Esophagus squamous epithelium (tissue), 4 donors: ENCODE data around the gene DGKD.

Experiments used
- CTCF ChIP-seq, 6 experiments: fragments of 450-650 bp in 4 of 6; fragments of 200-600 bp in 2 of 6; sonication (generic) in 2 of 6; IDR thresholded peaks; one replicate each; pipeline ENCODE4 v1.5.1; 2016 to 2019; ENCODE audit warnings: antibody characterized with exemption in 6 of 6, mild to moderate bottlenecking in 4 of 6, moderate library complexity in 4 of 6
- POLR2A ChIP-seq, 4 donors: fragments of 450-650 bp; IDR thresholded peaks; one replicate each; pipeline ENCODE4 v1.6.1; 2017; ENCODE audit warnings: antibody characterized with exemption in 4 of 4, mild to moderate bottlenecking in 4 of 4, moderate library complexity in 3 of 4

GRCh38 chr2:233355916-233356315 lies 1.6 kb downstream of the DGKD start:
- no peak for TF ChIP-seq CTCF (IDR thresholded peaks at IDR 0.05)
- no peak for TF ChIP-seq POLR2A (IDR thresholded peaks at IDR 0.05)
